ENCODE data around the gene ADGRB3. TPM values are rescaled to one million over a fixed set of nuclear protein-coding genes. Genes with fewer than 3 reads are reported as not detected.
"Not testable (repeated sequence)": the region's sequence is repeated elsewhere in the genome, so short reads cannot be mapped to it uniquely, and the experiment has no call there.

ADGRB3 gene
- total RNA-seq, 2 donors from 2014 or later = 1.3 to 2.4 TPM

DNA sequence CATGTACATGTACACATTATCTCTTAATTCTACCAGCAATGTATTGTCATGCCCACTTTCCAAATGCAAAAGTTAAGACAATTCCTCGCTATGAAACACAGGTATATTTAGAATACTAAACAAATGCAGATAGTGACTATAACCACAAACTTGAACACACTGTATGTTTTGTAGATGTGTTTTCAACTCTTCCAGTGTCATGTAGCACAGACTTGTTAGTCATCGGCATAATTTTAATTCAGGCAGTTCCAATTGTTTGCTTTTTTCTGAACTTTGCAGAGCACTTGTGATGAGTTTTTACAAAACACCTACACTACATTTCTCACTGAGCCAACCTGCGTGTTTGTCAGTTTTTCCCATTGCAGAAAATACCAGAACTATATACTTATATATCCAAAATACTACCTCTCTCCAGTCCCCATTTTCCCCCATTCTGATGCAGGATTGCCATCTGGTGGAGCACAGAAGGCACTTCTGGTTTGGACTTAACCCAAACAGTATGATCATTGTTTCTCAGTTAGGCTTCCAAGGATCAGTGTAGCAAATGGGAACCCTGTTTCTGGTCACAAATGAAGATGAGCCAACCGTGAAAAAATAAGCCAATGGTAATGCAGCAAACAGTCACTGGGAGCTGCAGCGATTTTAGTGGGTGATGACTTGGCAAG is 143.4 kb downstream of the ADGRB3 start:
- Histone ChIP-seq H3K27ac (no peak overlapping the region), H3K4me3 (no peak overlapping the region), H3K9me3 (no peaks in the 10 kb centered on the region), H3K36me3 (no peaks in the 10 kb centered on the region), H3K4me1 (no peaks in the 10 kb centered on the region), H3K27me3 (no peaks in the 10 kb centered on the region)
- TF ChIP-seq, protein P1, sequence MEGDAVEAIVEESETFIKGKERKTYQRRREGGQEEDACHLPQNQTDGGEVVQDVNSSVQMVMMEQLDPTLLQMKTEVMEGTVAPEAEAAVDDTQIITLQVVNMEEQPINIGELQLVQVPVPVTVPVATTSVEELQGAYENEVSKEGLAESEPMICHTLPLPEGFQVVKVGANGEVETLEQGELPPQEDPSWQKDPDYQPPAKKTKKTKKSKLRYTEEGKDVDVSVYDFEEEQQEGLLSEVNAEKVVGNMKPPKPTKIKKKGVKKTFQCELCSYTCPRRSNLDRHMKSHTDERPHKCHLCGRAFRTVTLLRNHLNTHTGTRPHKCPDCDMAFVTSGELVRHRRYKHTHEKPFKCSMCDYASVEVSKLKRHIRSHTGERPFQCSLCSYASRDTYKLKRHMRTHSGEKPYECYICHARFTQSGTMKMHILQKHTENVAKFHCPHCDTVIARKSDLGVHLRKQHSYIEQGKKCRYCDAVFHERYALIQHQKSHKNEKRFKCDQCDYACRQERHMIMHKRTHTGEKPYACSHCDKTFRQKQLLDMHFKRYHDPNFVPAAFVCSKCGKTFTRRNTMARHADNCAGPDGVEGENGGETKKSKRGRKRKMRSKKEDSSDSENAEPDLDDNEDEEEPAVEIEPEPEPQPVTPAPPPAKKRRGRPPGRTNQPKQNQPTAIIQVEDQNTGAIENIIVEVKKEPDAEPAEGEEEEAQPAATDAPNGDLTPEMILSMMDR (IDR thresholded peaks at IDR 0.05) = peak; percentile 13 to 70
- DNase-seq (ENCODE audit: low spot score) = no peak

DNA sequence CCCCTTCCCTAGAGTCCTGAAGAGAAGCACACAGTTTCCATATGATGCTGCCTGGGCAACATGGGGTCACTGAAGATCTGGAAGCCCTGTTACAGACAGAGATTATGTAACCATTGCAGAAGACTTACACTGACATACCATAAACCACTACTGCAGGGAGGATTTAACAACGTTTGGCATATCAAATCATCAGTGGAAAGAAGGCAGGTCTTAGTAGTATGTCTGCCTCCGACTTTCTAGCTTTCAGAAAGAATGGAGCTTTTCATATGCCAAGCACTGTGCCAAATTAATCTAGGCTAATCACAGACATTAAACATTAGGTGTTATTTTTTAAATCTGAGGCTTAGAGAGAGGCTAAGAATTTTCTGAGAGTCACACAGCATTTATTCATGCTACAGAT is 144.3 kb downstream of the ADGRB3 start:
- Histone ChIP-seq H3K4me1 (no peaks in the 10 kb centered on the region), H3K27me3 (no peaks in the 10 kb centered on the region), H3K27ac (no peak overlapping the region), H3K9me3 (no peaks in the 10 kb centered on the region), H3K4me3 (no peak overlapping the region), H3K36me3 (no peaks in the 10 kb centered on the region)
- DNase-seq (ENCODE audit: low spot score) = no peak
- TF ChIP-seq, protein P1 (IDR thresholded peaks at IDR 0.05) = no peak

DNA sequence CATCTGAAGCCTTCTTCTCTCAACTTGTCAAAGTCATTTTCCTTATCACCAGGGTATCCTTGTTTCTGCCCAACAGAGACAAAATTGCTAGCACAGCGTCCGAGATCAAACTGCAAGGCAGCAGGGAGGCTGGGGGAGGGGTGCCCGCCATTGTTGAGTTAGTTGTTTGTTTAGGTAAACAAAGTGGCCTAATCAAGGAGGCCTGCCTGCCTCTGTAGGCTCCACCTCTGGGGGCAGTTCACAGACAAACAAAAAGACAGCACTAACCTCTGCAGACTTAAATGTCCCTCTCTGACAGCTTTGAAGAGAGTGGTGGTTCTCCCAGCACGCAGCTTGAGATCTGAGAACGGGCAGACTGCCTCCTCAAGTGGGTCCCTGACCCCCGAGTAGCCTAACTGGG is 155.0 kb downstream of the ADGRB3 start:
- not testable (repeated sequence) for H3K27me3 ChIP-seq; H3K9me3 ChIP-seq; H3K4me1 ChIP-seq; H3K27ac ChIP-seq; DNase-seq (ENCODE audit: low spot score); H3K4me3 ChIP-seq; H3K36me3 ChIP-seq

DNA sequence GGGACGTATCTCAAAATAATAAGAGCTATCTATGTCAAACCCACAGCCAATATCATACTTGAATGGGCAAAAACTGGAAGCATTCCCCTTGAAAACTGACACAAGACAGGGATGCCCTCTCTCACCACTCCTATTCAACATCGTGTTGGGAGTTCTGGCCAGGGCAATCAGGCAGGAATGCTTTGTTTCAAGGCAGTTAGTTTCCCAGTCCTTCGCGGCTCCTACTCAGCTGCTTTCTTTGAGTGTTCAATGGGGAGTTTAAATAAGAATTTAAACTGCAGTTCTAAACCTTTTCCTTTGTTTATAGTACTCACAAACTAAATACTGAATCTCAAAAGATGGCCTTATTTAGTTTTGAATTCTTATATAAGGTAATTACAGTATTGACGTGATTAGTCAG is 179.9 kb downstream of the ADGRB3 start:
- not testable (repeated sequence) for H3K27ac ChIP-seq; H3K4me3 ChIP-seq; H3K4me1 ChIP-seq; H3K27me3 ChIP-seq; DNase-seq (ENCODE audit: low spot score); H3K9me3 ChIP-seq; H3K36me3 ChIP-seq

DNA sequence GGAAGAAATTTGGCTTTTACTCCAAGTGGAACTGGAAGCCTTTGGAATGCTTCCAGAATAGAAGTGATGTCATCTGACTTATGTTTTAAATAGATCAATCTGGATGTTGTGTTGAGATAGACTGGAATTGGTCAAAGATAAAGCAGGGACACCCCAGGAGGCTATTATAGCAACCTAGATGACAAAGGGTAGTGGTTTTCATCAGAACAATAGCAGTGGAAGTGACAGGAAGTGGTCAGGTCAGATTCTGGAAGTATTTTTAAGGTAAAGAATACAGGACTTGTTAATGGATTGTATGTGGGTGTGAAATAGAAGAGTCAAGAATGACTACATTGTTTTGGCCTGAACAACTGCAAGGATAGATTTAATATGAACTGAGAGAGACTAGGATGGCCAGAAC is 191.4 kb downstream of the ADGRB3 start:
- Histone ChIP-seq H3K27ac (no peak overlapping the region), H3K27me3 (no peaks in the 10 kb centered on the region), H3K9me3 (no peaks in the 10 kb centered on the region), H3K36me3 (no peaks in the 10 kb centered on the region), H3K4me3 (no peak overlapping the region), H3K4me1 (no peaks in the 10 kb centered on the region)
- TF ChIP-seq, protein P1 (IDR thresholded peaks at IDR 0.05) = no peak
- no peak for DNase-seq (ENCODE audit: low spot score)

DNA sequence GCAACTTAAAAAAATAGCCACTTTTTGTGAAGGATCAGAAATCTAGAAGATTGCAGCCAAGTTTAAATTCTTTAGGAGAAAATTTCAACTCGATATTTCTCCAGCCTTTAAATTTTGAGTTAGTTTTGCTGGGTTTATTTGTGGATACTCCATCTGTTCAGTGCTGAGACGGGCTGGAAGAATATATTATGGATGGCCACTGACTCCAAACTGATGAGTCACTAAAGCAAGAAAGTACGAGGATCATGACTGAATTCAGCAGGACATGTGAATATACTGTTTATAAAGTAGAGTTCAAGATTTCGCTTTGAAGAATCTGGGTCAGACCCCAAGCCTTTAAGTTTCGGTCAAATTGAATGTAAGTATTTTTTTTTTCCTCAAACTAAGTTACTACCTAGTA is 199.5 kb downstream of the ADGRB3 start:
- Histone ChIP-seq H3K4me3 (no peak overlapping the region), H3K4me1 (no peaks in the 10 kb centered on the region), H3K27me3 (no peaks in the 10 kb centered on the region), H3K36me3 (no peaks in the 10 kb centered on the region), H3K27ac (no peak overlapping the region), H3K9me3 (no peaks in the 10 kb centered on the region)
- no peak for DNase-seq (ENCODE audit: low spot score)
- TF ChIP-seq, protein P1 (IDR thresholded peaks at IDR 0.05) = no peak

DNA sequence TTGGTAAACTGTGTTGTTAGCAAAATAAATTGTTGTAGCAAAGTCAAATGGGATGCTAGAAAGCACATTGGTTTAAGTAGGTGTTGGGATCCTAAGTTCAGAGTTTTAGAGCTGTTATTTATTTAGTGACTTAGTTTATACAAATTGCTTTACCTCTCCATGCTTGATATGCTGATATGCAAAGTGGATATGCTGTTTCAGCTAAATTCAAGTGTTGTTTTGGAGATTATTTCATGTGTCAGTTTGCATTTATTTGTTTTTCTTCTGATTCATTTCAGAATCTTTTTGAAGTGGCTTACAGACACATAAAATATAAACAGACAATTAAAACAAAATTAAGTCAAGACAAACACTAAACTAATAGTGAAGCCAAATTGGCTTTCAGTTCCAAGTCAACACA is 203.5 kb downstream of the ADGRB3 start:
- Histone ChIP-seq H3K4me1 (no peaks in the 10 kb centered on the region), H3K9me3 (peaks cover 0 to 7% of the 10 kb centered on the region in 2 donors), H3K36me3 (no peaks in the 10 kb centered on the region), H3K4me3 (no peak overlapping the region), H3K27me3 (no peaks in the 10 kb centered on the region), H3K27ac (no peak overlapping the region)
- no peak for DNase-seq (ENCODE audit: low spot score)
- TF ChIP-seq, protein P1 (IDR thresholded peaks at IDR 0.05) = no peak
